ENCODE measurements around the gene PBRM1.

The PBRM1 gene

DNA sequence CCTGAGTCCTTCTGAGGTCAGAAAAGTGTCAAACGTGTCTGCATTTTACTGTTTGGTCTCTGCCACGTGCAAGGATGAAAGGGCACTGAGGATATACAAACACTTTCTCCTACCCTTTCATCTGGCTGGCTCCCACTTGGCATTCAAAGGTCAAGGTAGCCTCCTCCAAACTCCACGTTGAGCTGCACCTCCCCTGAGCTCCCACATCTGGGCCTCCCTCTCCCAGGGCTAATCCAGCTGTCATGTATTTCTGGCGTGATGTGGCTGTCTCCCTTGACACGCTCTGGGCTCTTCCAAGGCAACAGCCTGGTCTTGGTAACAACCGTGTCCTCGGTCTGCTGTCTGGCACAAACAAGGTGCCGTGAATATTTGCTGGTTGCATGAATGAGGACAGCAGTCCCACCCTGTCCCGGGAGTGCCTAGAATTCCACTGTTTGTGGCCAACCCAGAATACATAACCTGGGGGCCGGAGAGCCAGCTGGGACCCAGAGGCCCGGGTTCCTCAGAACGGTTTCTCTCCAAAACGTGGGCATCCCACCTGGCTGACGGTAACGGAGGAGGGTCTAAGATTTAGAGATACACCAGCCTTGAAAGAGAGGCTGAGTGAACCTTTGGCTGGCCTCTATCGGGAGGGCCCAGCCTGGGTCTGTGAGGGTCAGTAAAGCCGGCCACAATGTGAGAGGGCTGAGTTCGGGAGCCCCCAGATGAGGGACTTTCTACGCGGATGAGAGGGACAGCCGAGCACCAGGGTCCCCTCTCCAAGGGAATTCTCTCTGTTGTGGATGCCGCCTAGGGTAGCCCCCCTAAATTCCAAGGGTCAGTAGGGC, 19.1 kb upstream of the PBRM1 start:
- in situ Hi-C loops (cut with HindIII; ENCODE audit: low sequenced_read_pairs) = no loop called here

DNA sequence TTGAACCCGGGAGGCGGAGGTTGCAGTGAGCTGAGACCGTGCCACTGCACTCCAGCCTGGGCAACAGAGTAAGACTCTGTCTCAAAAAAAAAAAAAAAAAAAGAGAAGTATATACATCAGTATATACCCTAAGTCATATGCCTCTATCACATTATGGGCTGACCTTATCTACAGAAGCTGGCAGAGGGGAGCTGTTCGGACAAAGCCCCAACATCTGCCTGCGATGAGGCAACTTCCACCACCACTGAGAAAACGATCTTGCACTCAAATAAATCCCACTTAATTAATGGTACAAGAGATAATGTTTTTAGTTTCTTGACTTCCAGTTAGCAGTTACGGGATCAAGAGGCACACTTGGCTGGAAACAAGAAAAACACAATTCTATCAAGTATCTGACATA, 17.6 kb upstream of the PBRM1 start:
- in situ Hi-C loops (cut with HindIII; ENCODE audit: low sequenced_read_pairs) = no loop called here

DNA sequence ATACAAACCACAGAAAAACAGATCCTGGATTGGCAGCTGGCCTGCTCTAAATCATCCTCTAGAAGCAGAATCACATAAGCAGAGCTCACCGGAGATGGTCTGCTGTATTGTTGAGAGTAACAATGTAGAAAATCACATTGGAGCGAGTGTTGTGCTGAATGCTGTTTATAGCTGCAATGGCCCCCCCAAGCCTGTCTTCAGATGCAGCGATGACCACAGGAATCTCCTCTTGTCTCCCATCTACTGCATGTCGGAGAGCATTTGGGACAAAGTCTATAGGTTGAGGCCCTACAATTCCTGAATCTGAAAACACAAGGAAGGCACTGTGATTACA, 11.9 kb upstream of the PBRM1 start:
- in situ Hi-C loops (cut with HindIII; ENCODE audit: low sequenced_read_pairs) = no loop called here

DNA sequence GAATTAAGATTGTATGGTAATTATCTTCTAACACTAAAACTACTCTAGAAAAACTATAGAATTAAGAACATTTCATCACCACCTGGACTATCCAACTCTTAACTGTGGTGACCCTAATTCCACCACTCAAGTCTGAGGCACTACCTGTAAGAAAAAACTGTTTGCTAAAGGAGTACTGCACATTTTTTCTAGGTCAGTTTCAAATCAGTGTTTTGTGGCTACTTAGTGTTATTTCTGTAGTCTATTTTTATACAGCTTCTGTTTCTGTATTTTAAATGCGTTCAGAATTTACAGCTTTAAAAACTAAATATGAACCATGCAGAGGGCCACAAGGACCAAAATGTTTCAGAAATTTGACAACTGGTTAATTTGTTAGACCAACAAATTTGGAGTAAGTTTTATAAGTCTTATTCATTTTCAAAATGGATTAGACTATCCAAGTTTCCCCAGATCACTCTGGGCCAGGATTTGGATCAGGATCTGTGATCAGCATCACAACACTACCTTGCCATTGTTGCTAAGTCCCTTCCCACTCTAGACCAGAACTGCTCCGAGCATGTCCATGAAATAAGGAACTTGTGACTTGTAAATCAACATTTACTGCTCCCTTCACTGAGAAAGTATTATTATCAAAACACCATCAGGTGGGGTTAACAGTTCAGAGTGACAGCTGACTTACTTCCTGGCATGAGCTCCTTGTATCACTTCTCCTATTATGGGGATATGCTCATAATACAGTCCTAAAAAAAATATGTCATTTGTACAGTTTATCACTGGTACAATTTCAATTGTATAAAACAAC, 11.3 kb upstream of the PBRM1 start:
- in situ Hi-C loops (cut with HindIII; ENCODE audit: low sequenced_read_pairs) = no loop called here

DNA sequence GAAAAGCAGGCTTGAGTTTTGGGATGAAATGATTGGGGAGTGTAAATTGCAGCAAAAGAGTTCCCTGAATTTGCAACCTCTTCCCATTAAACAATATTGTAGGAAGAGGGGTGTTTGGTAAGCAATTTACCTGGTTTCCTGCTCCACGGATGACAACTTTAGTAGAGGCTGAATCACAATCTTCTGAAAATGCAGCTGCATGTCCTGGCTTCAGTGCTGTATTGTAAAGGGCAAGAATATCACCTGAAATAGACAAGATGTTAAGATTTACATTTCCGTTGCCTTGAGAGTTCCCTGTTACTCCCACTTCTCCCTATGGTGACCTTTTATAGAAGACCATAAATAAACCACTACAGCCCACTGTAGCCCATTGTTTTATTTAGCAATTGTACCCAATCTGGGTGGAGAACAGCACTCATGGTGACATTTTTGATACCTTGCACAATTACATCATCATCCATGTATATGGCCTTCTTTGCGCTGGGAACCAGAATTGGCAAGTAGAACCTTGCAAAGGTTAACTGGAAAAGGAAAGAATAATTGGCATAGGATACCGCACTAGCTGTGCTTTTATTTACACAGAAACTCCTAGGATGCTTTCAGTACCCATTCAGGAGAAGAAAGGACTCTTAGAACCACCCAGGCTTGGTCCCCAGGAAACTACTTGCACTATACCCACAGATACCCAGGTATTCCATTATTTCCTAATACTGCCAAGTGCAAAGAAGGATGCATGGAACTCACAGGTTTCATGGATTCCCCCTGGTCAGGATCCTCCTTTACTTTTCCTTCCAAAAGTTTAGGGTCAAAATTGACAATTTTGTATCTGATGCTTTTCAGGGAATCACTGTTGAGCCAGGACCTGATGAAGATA, 10.3 kb upstream of the PBRM1 start:
- in situ Hi-C loops (cut with HindIII; ENCODE audit: low sequenced_read_pairs) = no loop called here

DNA sequence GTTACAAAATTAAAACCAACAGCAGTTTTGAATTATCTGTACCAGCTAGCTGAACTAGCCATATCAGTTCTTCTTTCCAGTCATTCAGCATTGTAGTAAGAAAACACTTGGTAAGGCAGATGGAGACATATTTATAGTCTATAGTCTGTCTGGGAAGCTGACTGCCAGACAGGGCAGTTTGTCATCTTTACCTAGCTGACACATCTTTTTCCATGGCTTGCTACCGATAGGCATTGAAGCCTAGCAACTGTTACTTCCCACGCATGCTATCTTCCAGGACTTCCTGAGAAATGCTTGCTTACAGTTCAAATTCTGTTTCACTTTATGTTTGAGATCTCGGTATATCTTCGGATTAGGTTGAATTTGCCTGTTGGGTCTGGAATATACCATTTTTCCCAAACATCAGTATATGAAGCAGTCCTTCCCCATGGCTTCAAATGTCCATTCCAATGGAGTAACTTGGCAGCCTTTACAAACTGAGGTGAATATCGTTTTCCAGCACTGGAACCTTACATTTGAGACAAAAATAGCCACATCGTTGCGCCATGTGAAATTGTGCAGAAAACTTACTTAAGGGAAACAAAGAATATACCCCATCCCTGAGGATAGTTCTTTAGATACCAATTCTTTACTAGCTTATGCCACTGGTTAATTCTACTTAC, 8.9 kb upstream of the PBRM1 start:
- in situ Hi-C loops (cut with HindIII; ENCODE audit: low sequenced_read_pairs) = no loop called here

DNA sequence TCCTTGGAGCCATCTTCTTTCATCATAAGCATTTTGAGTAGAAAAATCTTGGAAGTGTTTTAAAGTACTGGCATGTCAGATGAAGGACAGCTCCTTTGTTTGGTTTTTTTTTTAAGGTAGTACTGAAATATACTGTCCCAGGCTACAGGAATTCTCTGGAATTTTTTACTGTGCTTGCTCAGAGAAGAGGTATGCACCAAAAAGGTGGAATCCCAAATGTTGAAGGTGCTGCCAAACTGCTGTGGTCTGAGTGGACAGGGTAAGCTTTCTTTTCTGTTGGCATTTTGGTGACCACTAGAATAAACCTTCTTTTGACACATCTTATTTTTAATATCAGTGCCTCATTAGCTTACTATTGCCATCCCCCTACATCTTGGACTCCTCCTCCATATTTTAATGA, 7.4 kb upstream of the PBRM1 start:
- in situ Hi-C loops (cut with HindIII; ENCODE audit: low sequenced_read_pairs) = no loop called here

DNA sequence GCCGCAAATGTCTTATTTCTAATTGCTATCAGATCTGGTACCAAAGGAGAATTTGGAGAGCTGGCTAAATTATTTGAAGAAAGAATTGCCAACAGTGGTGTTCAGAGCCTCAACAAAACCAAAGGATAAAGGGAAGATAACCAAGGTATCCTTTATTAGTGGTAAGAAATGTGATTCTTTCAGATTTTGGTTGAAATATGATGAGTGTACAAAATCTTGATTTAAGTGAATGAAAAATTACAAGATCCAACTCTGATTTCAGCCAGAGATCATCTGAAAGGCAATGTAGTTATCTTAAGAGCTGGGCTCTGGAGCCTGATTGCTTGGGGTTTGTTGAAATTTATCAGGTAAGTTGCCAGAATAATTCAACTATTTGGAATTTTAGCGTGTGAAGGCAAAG, 4.8 kb upstream of the PBRM1 start:
- in situ Hi-C loops (cut with HindIII; ENCODE audit: low sequenced_read_pairs) = no loop called here

DNA sequence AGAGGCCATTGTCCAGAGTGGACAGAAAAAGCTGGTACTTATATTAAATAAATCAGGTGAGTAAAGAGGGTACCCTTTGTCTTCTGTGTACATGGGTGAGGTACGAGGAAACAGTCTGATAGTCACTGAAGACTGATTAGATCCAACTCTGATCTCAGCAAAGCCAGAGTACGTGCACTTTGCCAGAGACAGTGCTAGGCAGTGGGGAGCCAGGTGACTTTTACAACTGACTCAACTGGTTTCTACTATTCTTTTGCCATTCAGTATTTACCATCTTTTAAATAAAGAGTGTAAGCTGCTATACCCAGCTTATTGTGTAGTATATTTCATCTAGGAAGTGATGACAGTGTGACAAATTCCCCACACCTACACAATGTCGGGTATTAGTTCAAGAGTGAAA, 3.4 kb upstream of the PBRM1 start:
- in situ Hi-C loops (cut with HindIII; ENCODE audit: low sequenced_read_pairs) = no loop called here

DNA sequence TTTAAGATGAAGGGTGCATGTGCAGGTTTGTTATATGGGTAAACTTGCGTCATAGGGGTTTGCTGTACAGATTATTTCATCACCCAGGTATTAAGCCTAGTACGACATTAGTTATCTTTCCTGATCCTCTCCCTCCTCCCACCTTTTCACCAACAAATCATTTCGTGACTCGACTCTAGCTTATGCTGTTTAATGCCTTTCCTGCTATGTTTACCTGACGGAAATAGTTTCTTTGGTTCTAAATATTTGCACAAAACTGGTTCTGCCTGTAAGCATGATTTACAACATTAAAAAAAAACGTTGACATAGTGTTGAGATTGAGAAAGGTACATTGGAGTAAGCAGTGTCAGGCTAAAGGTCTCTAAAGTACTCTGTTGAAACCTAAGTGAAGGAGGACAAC, 2.6 kb upstream of the PBRM1 start:
- in situ Hi-C loops (cut with HindIII; ENCODE audit: low sequenced_read_pairs) = no loop called here

DNA sequence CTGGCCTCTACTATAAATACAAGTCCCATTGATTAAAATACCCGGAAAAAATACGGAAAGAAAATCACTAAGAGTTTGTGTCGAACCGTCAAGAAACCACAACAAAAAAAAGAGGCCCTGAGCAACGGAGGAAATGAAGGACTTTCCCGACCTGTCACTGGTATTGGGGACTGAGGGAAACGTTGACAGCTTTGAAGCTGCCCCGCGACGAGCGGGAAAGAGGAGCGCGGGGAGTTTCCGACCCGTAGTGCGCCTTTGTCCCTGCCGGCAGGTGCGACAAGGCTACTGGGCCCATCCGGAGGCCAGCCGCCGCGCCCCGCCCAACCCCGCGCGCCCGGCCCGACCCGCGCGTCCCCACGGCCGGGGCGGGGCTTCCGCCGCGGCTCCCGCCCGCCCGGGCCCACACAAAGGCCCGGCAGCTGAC, 416 bp downstream of the PBRM1 start:
- in situ Hi-C loops (cut with HindIII; ENCODE audit: low sequenced_read_pairs) = no loop called here

DNA sequence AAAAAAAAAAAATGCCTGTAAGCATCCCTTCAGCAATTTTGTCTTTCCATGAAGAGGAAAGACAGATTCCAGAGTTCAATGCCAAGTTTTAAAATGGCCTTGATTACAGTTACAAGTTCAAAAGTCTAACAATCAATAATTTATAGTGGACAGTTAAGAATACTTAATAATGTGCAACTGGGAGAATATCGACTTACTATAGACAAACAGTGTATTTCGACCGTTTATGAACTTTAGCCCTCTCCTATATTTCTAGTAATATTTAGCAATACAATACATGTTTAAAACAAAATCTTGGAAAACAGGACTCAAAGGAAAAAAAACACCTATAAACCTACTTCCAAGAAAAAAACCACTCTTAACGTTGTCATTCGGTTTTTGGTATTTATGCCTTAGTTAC, 1.5 kb downstream of the PBRM1 start:
- in situ Hi-C loops (cut with HindIII; ENCODE audit: low sequenced_read_pairs) = no loop called here

DNA sequence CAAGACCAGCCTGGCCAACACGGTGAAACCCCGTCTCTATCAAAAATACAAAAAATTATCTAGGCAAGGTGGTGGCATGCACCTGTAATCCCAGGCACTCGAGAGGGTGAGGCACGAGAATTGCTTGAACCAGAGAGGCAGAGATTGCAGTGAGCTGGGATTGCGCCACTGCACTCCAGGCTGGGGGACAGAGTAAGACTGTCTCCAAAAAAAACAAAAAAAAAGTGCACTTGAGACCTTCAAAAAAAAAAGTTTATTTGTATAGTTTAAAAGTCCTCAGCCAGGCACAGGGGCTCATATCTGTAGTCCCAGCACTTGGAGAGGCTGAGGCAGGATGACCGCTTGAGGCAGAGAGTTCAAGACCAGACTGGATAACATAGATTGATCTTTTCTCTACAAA, 2.1 kb downstream of the PBRM1 start:
- in situ Hi-C loops (cut with HindIII; ENCODE audit: low sequenced_read_pairs) = no loop called here

DNA sequence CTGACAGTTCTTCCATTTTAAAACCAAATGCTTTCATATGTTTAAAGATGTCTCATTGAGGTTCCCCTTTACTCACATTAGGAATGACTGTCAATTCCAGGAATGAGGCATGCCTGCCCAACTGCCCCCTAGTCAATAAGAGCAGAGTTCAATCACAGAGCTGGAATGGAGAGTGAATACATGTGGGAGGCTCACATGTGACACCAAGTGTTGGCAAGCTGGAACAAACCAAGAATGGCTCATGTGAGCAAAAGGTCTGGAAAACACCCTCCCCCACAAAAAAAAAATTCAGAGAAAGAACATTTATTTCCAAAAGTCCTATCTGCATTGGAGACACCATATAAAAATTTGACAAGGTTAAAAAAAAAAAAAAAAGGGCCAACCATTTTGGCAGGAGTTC, 3.7 kb downstream of the PBRM1 start:
- in situ Hi-C loops (cut with HindIII; ENCODE audit: low sequenced_read_pairs) = no loop called here

DNA sequence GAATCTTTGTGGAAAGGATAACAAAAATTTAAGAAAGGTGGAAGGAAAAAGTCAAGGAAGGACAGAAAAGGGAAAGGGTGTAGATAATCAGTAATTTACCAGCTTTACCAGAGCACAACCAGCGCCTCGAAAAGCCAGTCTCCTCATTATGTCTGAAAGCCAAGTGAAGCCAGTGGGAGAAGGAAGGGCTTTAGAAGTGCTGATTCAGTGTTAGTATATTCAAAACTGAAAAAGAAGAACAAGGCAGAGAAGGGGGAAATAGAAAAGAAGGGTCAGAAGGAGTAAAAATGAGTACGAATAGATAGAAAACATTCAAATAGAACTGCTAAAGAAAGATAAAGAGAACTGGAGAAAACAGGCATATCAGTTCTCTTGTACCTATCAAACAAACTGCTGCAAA, 4.1 kb downstream of the PBRM1 start:
- in situ Hi-C loops (cut with HindIII; ENCODE audit: low sequenced_read_pairs) = no loop called here

DNA sequence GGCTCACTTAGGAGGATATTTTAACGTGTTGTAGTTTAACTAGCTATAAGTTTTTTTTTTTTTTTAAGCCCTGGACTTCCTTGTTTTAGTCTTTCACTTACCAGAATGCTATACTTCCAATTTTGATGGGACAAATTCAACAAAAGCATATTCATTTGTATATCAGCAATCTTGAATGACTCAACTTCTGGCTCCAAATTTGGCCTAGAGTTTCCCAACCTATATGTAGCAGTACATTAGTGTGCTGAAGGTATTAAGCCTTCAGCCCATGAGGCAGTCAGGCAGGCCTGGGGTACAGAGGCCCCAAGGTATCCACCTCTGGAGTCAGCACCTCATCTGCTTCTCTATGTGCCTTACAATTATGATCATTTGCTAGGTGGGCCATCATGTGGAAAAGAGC, 5.9 kb downstream of the PBRM1 start:
- in situ Hi-C loops (cut with HindIII; ENCODE audit: low sequenced_read_pairs) = loop anchor here (10.0 kb wide), 1 partner anchor 195 kb away; no protein-coding TSS in a partner anchor

DNA sequence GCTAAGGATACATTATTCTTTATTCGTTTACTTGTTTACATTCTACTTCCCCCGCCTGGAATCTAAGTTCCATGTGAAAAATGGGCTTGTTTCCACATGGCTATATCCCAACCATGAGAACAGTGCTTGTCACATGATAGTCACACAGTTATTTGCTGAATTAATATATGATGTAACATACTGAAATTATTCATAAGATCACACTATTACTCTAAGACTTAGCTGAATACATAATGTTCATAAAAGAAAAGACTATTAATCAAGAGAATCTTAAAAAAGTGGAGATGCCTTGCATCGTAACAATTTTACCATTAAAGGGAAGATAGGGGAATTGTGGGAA, 6.5 kb downstream of the PBRM1 start:
- in situ Hi-C loops (cut with HindIII; ENCODE audit: low sequenced_read_pairs) = loop anchor here (10.0 kb wide), 1 partner anchor 194 kb away; no protein-coding TSS in a partner anchor

DNA sequence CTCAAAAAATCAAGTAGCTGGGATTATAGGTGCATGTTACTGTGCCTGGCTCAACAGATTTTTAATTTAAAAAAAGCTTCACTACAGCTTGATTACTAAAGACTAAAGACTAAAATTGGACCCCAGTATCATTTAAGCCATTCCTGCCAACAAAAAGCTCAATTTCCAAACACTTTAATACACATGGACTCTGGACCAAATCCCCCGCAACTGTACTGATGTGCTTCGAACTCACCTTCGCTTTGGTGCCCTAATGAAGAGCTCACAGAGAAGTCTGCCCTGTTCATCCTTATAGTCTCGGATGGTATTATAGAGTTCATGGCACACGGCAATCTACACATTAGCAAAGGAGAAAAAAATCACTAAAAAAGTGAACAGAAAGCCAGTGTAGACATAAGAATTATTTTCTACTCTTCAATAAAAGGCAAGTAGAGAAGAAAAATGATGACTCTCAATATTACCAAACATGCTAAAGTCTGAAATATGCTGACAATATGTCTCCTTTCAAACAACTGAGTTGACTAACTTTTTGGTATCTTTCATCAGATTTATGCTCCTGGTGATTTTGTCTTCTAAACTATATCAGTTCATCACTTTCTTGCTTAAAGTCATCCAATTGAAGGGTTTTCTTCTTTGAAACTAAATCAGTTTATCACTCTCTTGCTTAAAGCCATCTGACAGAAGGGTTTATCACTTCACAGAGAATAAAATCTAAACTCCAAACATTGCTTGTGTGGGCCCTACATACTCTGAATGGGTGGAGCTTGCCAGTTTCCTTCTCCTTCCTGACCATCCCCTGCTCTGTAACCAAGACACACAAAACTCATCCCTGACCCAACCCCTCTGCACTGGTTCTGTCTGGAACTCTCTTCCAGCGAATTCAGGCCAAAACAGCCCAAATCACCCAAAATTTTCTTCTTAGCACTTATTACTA, 7.2 kb downstream of the PBRM1 start:
- in situ Hi-C loops (cut with HindIII; ENCODE audit: low sequenced_read_pairs) = loop anchor here (10.0 kb wide), 1 partner anchor 194 kb away; no protein-coding TSS in a partner anchor

DNA sequence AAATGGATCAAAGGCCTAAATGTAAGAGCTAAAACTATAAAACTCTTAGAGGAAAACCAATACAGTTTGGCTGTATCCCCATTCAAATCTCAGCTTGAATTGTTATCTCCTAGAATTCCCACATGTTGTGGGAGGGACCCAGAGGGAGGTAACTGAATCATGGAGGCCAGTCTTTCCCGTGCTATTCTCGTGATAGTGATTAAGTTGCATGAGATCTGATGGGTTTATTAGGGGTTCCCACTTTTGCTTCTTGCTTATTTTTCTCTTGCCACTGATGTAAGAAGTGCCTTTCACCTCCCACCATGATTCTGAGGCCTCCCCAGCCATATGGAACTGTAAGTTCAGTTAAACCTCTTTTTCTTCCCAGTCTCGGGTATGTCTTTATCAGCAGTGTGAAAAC, 9.5 kb downstream of the PBRM1 start:
- in situ Hi-C loops (cut with HindIII; ENCODE audit: low sequenced_read_pairs) = loop anchor here (10.0 kb wide), 1 partner anchor 191 kb away; no protein-coding TSS in a partner anchor

DNA sequence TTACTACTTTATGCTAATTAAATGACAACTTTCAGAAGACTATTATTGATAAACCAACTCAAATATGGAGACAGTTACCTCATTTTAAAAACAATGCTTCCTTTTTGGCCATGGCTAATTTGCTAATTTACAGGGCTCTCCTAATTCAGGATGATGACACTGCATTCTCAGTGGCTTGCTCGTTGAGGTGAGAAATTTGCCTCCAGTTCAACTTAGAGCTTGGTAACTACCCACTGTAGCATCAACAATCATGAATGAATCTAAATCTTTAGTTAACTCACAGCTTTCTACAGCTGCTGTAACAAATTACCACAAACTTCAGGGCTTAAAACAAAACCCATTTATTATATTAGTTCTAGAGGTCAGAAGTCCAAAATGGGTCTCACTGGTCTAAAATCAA, 14.0 kb downstream of the PBRM1 start:
- in situ Hi-C loops (cut with HindIII; ENCODE audit: low sequenced_read_pairs) = loop anchor here (10.0 kb wide), 1 partner anchor 187 kb away; no protein-coding TSS in a partner anchor
